OCI-LY3 (cell line): ENCODE data around the gene GRIK4.
"Not testable (repeated sequence)": the region's sequence is repeated elsewhere in the genome, so short reads cannot be mapped to it uniquely, and the experiment has no call there.

Experiments used
- H2AFZ ChIP-seq: fragments of 200-600, 300-600 bp; shearing (Covaris generic); 2 replicates; pipeline ENCODE4 v1.6.0; 2014; ENCODE audit warnings: antibody characterized with exemption, low read depth, low read length
- H3K27ac ChIP-seq: fragments of 200-600, 300-600 bp; sonication (generic); 2 replicates; pipeline ENCODE4 v1.5.1; 2014; ENCODE audit warnings: mild to moderate bottlenecking, low read length, moderate library complexity, mixed read lengths
- H3K27me3 ChIP-seq: fragments of 200-600, 300-600 bp; sonication (generic); 2 replicates; pipeline ENCODE4 v1.6.1; 2014; ENCODE audit warnings: low read depth, low read length, mixed read lengths
- H3K36me3 ChIP-seq: fragments of 200-600, 300-600 bp; sonication (generic); replicated peaks from 2 replicates; pipeline ENCODE3; 2014; ENCODE audit warnings: low read depth, low read length, mixed read lengths
- H3K4me1 ChIP-seq: fragments of 300-600, 200-600 bp; sonication (generic); 2 replicates; pipeline ENCODE4 v1.6.1; 2014; ENCODE audit warnings: low read length, mixed read lengths
- H3K4me2 ChIP-seq: fragments of 200-600, 300-600 bp; sonication (generic); 2 replicates; pipeline ENCODE4 v1.6.1; 2014; ENCODE audit warnings: low read length, mixed read lengths
- H3K4me3 ChIP-seq: fragments of 300-600, 200-600 bp; sonication (generic); 2 replicates; pipeline ENCODE4 v1.5.1; 2014; ENCODE audit warnings: antibody characterized with exemption, mild to moderate bottlenecking, low read length, moderate library complexity
- H3K79me2 ChIP-seq: fragments of 300-600, 200-600 bp; shearing (Covaris generic); 2 replicates; pipeline ENCODE4 v1.6.1; 2014; ENCODE audit warnings: mild to moderate bottlenecking, low read length, mixed read lengths
- H3K9ac ChIP-seq: fragments of 300-600, 200-600 bp; shearing (Covaris generic); 2 replicates; pipeline ENCODE4 v1.6.0; 2014; ENCODE audit warnings: mild to moderate bottlenecking, low read length, moderate library complexity
- H3K9me3 ChIP-seq: fragments of 200-600, 300-600 bp; shearing (Covaris generic); 2 replicates; pipeline ENCODE4 v1.6.1; 2014; ENCODE audit warnings: low read length, mixed read lengths; ENCODE audit not compliant: insufficient read depth
- H4K20me1 ChIP-seq: fragments of 200-600, 300-600 bp; sonication (generic); 2 replicates; pipeline ENCODE4 v1.6.1; 2016; ENCODE audit warnings: low read length, mixed read lengths; ENCODE audit not compliant: insufficient read depth
- EZH2phosphoT487 ChIP-seq: fragments of 200-600 bp; shearing (Covaris generic); IDR thresholded peaks from 2 replicates; pipeline ENCODE4 v1.6.1; 2018; ENCODE audit warnings: antibody characterized with exemption, mixed run types, low read depth
- TF ChIP-seq, protein P1 (sequence below): fragments of 200-600, 300-600 bp; sonication (generic); IDR thresholded peaks from 2 replicates; pipeline ENCODE4 v1.5.1; 2014; ENCODE audit warnings: antibody characterized with exemption, low read length, low read depth

Gene GRIK4

DNA sequence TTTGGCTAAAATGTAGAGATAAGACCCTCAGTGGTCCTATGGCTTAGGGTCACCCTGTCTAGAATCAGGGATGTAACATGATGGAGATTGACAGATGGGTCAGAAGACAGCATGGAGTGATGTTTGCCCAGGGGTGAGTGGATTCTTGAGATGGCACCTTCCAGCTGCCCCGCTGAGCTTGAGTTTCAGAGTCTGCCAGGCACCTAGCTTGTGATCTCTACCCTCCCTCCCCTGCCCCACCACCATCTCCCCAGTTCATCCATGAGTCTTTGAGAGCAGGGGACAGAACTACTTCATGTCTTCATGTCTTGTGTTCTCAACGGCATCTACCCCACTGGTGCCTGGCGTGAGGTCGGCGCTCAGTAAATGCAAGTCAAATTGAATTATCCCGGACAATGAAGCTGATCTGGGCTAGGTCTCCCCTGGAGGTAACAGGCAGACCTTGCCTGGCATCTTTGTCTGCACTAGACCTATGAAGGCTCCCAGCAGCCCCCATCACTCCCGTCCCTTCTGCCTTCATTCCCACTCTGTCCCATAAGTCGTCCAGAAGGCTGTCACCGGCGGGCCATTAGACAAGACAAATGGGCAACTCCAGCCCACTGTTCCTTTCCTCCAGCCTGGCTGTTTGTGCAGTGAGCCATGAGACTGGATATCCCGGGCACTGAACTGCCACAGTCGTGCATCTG lies 273.2 kb downstream of the GRIK4 start:
- no peak overlapping the region for H2AFZ ChIP-seq
- H3K9ac ChIP-seq, result no peak overlapping the region
- H3K4me2 ChIP-seq, result no peak overlapping the region
- no peak overlapping the region for H3K4me3 ChIP-seq
- no peak for TF ChIP-seq EZH2phosphoT487
- H3K27me3 ChIP-seq, result peaks cover 64% of the 10 kb centered on the region
- no peaks in the 10 kb centered on the region for H3K9me3 ChIP-seq
- H3K79me2 ChIP-seq, result no peaks in the 10 kb centered on the region
- H3K36me3 ChIP-seq, result no peaks in the 10 kb centered on the region
- no peak overlapping the region for H3K27ac ChIP-seq
- H3K4me1 ChIP-seq, result no peaks in the 10 kb centered on the region
- no peaks in the 10 kb centered on the region for H4K20me1 ChIP-seq

DNA sequence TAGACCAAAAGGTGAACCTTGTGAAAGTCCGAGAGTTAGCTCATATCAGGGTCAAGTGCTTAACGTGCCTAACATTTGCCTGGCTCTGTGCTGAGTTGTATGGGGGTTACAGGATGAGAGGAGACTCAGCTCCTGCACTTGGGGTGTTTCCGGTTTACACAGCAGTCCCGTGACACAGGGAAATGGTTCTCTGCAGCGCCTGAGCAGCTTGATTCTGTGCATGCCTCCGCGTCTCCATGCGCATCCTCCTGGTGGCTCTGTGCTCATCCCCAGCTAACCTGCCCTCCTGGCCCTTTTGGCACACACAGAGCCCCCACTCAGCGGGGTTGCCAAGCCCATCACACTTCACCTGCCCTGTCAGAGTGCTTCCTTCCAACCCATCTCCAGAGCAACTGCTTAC lies 274.0 kb downstream of the GRIK4 start:
- no peak overlapping the region for H3K4me2 ChIP-seq
- no peak overlapping the region for H3K27ac ChIP-seq
- no peaks in the 10 kb centered on the region for H3K79me2 ChIP-seq
- TF ChIP-seq, protein P1, sequence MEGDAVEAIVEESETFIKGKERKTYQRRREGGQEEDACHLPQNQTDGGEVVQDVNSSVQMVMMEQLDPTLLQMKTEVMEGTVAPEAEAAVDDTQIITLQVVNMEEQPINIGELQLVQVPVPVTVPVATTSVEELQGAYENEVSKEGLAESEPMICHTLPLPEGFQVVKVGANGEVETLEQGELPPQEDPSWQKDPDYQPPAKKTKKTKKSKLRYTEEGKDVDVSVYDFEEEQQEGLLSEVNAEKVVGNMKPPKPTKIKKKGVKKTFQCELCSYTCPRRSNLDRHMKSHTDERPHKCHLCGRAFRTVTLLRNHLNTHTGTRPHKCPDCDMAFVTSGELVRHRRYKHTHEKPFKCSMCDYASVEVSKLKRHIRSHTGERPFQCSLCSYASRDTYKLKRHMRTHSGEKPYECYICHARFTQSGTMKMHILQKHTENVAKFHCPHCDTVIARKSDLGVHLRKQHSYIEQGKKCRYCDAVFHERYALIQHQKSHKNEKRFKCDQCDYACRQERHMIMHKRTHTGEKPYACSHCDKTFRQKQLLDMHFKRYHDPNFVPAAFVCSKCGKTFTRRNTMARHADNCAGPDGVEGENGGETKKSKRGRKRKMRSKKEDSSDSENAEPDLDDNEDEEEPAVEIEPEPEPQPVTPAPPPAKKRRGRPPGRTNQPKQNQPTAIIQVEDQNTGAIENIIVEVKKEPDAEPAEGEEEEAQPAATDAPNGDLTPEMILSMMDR, result no peak
- no peak for TF ChIP-seq EZH2phosphoT487
- no peaks in the 10 kb centered on the region for H3K9me3 ChIP-seq
- H3K4me3 ChIP-seq, result no peak overlapping the region
- H3K4me1 ChIP-seq, result no peaks in the 10 kb centered on the region
- no peaks in the 10 kb centered on the region for H4K20me1 ChIP-seq
- peaks cover 66% of the 10 kb centered on the region for H3K27me3 ChIP-seq
- no peaks in the 10 kb centered on the region for H3K36me3 ChIP-seq
- H3K9ac ChIP-seq, result no peak overlapping the region
- H2AFZ ChIP-seq, result no peak overlapping the region

DNA sequence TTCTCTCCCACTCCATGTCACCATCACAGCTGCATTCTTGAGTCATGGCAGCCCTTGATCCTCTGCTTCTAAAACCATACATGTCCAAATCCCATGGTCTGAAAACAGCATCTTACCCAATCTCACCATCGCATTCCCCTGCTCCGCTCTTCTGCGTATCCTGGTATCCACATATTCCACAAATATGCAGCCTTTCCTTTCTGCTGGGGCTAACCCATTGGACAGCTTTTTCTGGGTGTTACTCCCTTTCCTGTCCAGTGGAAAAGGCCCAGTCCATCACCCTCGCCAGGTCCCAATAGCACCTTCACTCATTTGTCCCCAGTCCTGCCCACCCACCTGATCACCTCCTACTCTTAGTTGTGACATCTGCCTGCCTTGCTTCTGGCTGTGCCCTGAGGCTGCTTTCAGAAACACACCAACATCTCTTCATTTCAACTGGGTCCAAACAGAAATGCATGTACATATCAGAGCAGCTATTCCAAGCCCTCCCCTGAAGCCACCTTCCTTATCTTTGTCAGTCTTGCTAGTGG lies 274.7 kb downstream of the GRIK4 start:
- H3K27ac ChIP-seq, result no peak overlapping the region
- TF ChIP-seq EZH2phosphoT487, result no peak
- TF ChIP-seq, protein P1, result no peak
- peaks cover 73% of the 10 kb centered on the region for H3K27me3 ChIP-seq
- no peaks in the 10 kb centered on the region for H3K9me3 ChIP-seq
- no peaks in the 10 kb centered on the region for H4K20me1 ChIP-seq
- no peaks in the 10 kb centered on the region for H3K36me3 ChIP-seq
- no peak overlapping the region for H2AFZ ChIP-seq
- H3K79me2 ChIP-seq, result no peaks in the 10 kb centered on the region
- no peak overlapping the region for H3K9ac ChIP-seq
- no peak overlapping the region for H3K4me2 ChIP-seq
- no peak overlapping the region for H3K4me3 ChIP-seq
- no peaks in the 10 kb centered on the region for H3K4me1 ChIP-seq

DNA sequence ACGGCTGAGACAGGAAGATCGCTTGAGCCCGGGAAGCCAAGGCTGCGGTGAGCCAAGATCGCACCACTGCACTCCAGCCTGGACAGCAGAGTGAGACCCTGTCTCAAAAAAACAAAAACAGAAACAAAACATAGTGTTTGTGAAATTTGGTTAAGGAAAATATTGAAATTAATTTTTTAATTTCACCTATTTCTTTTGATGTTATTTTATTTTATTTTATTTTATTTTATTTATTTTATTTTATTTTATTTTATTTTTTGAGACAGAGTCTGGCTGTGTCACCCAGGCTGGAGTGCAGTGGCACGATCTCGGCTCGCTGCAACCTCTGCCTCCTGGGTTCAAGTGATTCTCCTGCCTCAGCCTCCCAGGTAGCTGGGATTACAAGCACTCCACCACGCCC lies 275.7 kb downstream of the GRIK4 start:
- not testable (repeated sequence) for H4K20me1 ChIP-seq, H2AFZ ChIP-seq, H3K36me3 ChIP-seq, H3K4me1 ChIP-seq, H3K9me3 ChIP-seq, H3K4me3 ChIP-seq, H3K9ac ChIP-seq, H3K4me2 ChIP-seq, H3K79me2 ChIP-seq, H3K27ac ChIP-seq
- peaks cover 77% of the 10 kb centered on the region for H3K27me3 ChIP-seq

DNA sequence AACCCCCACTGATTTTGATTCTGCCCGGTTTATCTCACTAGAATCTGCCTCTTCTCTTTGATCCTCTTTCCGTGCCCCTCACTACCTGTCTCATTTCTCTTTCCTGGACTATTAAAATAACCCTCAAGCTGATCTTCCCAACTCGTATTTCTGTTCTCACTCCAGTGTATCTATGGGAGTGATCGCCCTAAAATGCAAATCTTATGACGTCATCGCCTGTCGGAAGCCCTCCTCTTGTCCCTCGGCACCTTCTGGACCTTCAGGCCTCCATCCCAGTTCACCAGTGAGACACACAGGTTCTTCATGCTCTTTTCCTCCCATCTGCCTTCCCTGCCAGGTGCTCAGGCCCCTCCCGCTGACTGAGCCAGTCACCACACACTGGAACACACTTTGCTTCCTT lies 277.8 kb downstream of the GRIK4 start:
- H2AFZ ChIP-seq, result no peak overlapping the region
- no peaks in the 10 kb centered on the region for H3K4me1 ChIP-seq
- H3K4me2 ChIP-seq, result no peak overlapping the region
- H3K9ac ChIP-seq, result no peak overlapping the region
- H3K27ac ChIP-seq, result no peak overlapping the region
- H3K36me3 ChIP-seq, result no peaks in the 10 kb centered on the region
- H3K4me3 ChIP-seq, result no peak overlapping the region
- peaks cover 75% of the 10 kb centered on the region for H3K27me3 ChIP-seq
- H3K79me2 ChIP-seq, result no peaks in the 10 kb centered on the region
- H3K9me3 ChIP-seq, result no peaks in the 10 kb centered on the region
- no peaks in the 10 kb centered on the region for H4K20me1 ChIP-seq
- TF ChIP-seq, protein P1, result no peak
- TF ChIP-seq EZH2phosphoT487, result no peak
